ENCODE data around the gene FGA.

GRCh38 chr4:154611833-154612232 is 21.3 kb upstream of the FGA start:
- TF ChIP-seq CTCF (IDR thresholded peaks at IDR 0.05; ENCODE audit: control extremely low read depth in 1 of 3, insufficient read depth in 1 of 3, low read depth in 1 of 3, low read length in 3 of 3) (no peak), POLR2AphosphoS5 (IDR thresholded peaks at IDR 0.05; ENCODE audit: low read depth, low read length) (no peak), HDAC6 (IDR thresholded peaks at IDR 0.05; ENCODE audit: low read depth, low read length) (no peak), POLR2A (IDR thresholded peaks at IDR 0.05; ENCODE audit: control extremely low read depth in 1 of 2, low read depth in 2 of 2, low read length in 2 of 2) (no peak), BCL11A (IDR thresholded peaks at IDR 0.05; ENCODE audit: low read depth in 2 of 2, low read length in 2 of 2) (no peak), RBBP5 (IDR thresholded peaks at IDR 0.05; ENCODE audit: borderline replicate concordance, low read depth, low read length) (no peak), GTF2F1 (IDR thresholded peaks at IDR 0.05; ENCODE audit: borderline replicate concordance, low read depth, low read length) (no peak), JUND (IDR thresholded peaks at IDR 0.05; ENCODE audit: low read length) (no peak)

Data from H1 (cell line).